Calu3 (cell line): Measurements from ENCODE around the gene YPEL1. TPM values are rescaled to one million over a fixed set of nuclear protein-coding genes. Genes with fewer than 3 reads are reported as not detected.

Source experiments
- BruUV-seq: library from RNA; stranded (reverse); fragments of 400-500 nt; replicated peaks from 2 replicates; lab custom pipeline; 2021; lab: Mats Ljungman, UMichigan
- CTCF ChIA-PET: fragments of 300-600 bp; sonication (Branson Sonifier 250); formaldehyde crosslinking; loops from one replicate; lab custom pipeline; 2022; ENCODE audit warnings: antibody characterized with exemption; lab: Charles Lee
- DNase-seq: peaks from one replicate; pipeline ENCODE4 v3.0.0; 2022
- H3K27ac Mint-ChIP-seq: one replicate; pipeline ENCODE4 v1.8.0; 2022; ENCODE audit warnings: mixed read lengths; ENCODE audit not compliant: unreplicated experiment
- H3K27me3 Mint-ChIP-seq: one replicate; pipeline ENCODE4 v1.8.0; 2022; ENCODE audit warnings: mixed read lengths; ENCODE audit not compliant: unreplicated experiment
- H3K36me3 Mint-ChIP-seq: one replicate; pipeline ENCODE4 v1.8.0; 2022; ENCODE audit warnings: mild to moderate bottlenecking, moderate library complexity, mixed read lengths; ENCODE audit not compliant: insufficient read depth, unreplicated experiment
- H3K4me1 Mint-ChIP-seq: one replicate; pipeline ENCODE4 v1.8.0; 2022; ENCODE audit warnings: mild to moderate bottlenecking, low read depth, mixed read lengths; ENCODE audit not compliant: unreplicated experiment
- H3K4me3 Mint-ChIP-seq: one replicate; pipeline ENCODE4 v1.8.0; 2022; ENCODE audit warnings: mild to moderate bottlenecking, low read depth, moderate library complexity, mixed read lengths; ENCODE audit not compliant: unreplicated experiment
- H3K9me3 Mint-ChIP-seq: one replicate; pipeline ENCODE4 v1.8.0; 2022; ENCODE audit warnings: low read depth, mixed read lengths; ENCODE audit not compliant: unreplicated experiment
- CTCF ChIP-seq: fragments of 200-600 bp; IDR thresholded peaks from one replicate; pipeline ENCODE4 v1.8.0; 2022; ENCODE audit warnings: antibody characterized with exemption; ENCODE audit not compliant: unreplicated experiment
- intact Hi-C: fragments of 100-400 bp; cut with micrococcal nuclease; formaldehyde crosslinking; loops from one replicate; pipeline ENCODE4 v1.10.0; 2022; ENCODE audit not compliant: unreplicated experiment
- total RNA-seq: library from RNA; stranded (reverse); gene quantifications from 2 replicates; pipeline ENCODE4 v1.2.3, GENCODE V29; 2022

The YPEL1 gene
- total RNA-seq, 1 experiment from 2014 or later = 3.3 TPM

GRCh38 chr22:21673534-21674321 lies 61.9 kb downstream of the YPEL1 start:
- no peak overlapping the region for H3K4me3 Mint-ChIP-seq
- H3K36me3 Mint-ChIP-seq = peaks cover 29% of the 10 kb centered on the region
- CTCF ChIA-PET = no interaction called here
- H3K27me3 Mint-ChIP-seq = no peaks in the 10 kb centered on the region
- TF ChIP-seq CTCF = no peak
- no TSS peak for BruUV-seq
- H3K4me1 Mint-ChIP-seq = peaks cover 14% of the 10 kb centered on the region
- intact Hi-C loops = no loop called here
- no peak overlapping the region for H3K27ac Mint-ChIP-seq
- no peak for DNase-seq
- no peaks in the 10 kb centered on the region for H3K9me3 Mint-ChIP-seq

DNA sequence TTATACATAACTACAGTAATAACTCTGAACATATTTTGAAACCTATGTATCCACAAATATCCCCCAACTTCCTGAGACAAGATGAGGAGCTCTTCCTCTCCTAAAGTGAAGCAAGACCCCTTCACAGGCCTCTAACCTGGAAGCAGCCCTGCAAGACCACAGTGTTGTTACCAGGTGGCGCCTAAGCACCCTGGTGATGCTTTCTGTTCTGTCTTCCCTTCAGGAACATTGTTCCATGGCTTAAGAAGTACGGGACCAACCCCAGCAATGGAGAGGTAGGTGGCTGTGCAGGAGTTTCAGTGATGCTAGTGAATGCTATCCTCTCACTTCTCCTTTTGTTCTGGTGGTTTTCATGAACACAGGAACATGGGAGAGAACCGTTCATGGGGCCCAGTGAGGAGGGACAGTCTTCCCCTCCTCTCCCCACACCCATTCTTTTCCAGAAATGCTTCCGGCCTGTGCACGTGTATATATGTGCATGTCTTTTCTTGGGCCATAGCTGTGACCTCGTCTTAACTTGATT lies 63.4 kb downstream of the YPEL1 start:
- no peak for TF ChIP-seq CTCF
- Mint-ChIP-seq H3K27ac (no peak overlapping the region), H3K4me3 (no peak overlapping the region), H3K9me3 (no peaks in the 10 kb centered on the region), H3K36me3 (peaks cover 36% of the 10 kb centered on the region), H3K27me3 (no peaks in the 10 kb centered on the region), H3K4me1 (peaks cover 14% of the 10 kb centered on the region)
- intact Hi-C loops = no loop called here
- no TSS peak for BruUV-seq
- CTCF ChIA-PET = no interaction called here
- no peak for DNase-seq

DNA sequence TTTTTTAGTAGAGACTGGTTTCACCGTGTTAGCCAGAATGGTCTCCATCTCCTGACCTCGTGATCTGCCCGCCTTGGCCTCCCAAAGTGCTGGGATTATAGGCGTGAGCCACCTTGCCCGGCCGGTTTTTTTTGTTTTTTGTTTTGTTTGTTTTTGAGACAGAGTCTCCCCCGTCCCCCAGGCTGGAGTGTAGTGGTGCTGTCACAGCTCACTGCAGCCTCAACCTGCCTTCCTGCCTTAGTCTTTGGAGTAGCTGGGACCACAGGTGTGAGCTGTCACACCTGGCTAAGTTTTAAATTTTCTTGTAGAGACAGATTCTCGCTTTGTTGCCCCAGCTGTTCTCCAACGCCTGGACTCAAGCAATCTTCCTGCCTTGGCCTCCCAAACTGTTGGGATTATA lies 66.6 kb downstream of the YPEL1 start:
- no peak for TF ChIP-seq CTCF
- CTCF ChIA-PET = interaction anchor here (0.6 kb wide), 1 partner anchor 767 kb away, joined by 4 read pairs; no protein-coding TSS in a partner anchor
- no peak for DNase-seq
- no peaks in the 10 kb centered on the region for H3K27me3 Mint-ChIP-seq
- no TSS peak for BruUV-seq
- peaks cover 51% of the 10 kb centered on the region for H3K36me3 Mint-ChIP-seq
- intact Hi-C loops = no loop called here
- H3K27ac Mint-ChIP-seq = no peak overlapping the region
- H3K4me1 Mint-ChIP-seq = peaks cover 14% of the 10 kb centered on the region
- H3K4me3 Mint-ChIP-seq = no peak overlapping the region
- no peaks in the 10 kb centered on the region for H3K9me3 Mint-ChIP-seq

DNA sequence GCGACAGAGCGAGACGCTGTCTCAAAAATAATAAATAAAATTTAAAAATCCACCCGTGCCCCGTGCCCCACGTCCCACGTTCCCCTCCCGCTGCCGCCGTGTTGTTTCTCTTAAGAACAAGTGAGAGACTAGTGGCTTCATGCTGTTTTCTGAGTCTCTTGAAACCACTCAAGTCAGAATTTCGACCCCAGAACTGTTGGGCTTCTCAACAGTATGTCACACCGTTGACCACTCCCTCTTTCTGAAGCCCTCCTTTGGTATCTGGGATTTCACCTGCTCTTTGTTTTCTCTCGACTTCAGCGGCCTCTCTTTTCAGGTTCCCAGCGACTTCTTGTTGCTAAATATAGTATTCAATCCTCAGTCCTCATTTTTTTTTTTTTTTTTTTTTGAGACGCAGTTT lies 68.8 kb downstream of the YPEL1 start:
- TF ChIP-seq CTCF = no peak
- CTCF ChIA-PET = interaction anchor here (0.7 to 1.2 kb wide), 2 partner anchors 17 to 20 kb away, joined by 3 to 7 read pairs; no protein-coding TSS in a partner anchor
- no peak for DNase-seq
- Mint-ChIP-seq H3K27ac (peak overlapping the region; percentile 94), H3K4me1 (peaks cover 14% of the 10 kb centered on the region), H3K27me3 (no peaks in the 10 kb centered on the region), H3K9me3 (no peaks in the 10 kb centered on the region), H3K4me3 (peak overlapping the region; percentile 92), H3K36me3 (peaks cover 43% of the 10 kb centered on the region)
- BruUV-seq = no TSS peak
- intact Hi-C loops = no loop called here
